Transverse colon (tissue), 4 donors: ENCODE measurements around the gene ETNK1. TPM values are rescaled to one million over a fixed set of nuclear protein-coding genes. Genes with fewer than 3 reads are reported as not detected.

Experiments used
- DNase-seq: peaks from one replicate; pipeline ENCODE4 v3.0.0-alpha.2; 2019
- H3K27ac ChIP-seq, 4 donors: fragments of 200-600 bp; sonication (generic); 2 replicates each; pipeline ENCODE4 v1.5.1; 2016 to 2018; ENCODE audit warnings: inconsistent platforms in 4 of 4
- H3K27me3 ChIP-seq: fragments of 200-600 bp; sonication (generic); 2 replicates; pipeline ENCODE4 v1.5.1; 2017; ENCODE audit warnings: inconsistent platforms
- H3K36me3 ChIP-seq, 4 donors: fragments of 200-600 bp; sonication (generic); 2 replicates each; pipeline ENCODE4 v1.5.1; 2017 to 2019; ENCODE audit warnings: inconsistent platforms in 4 of 4
- H3K4me1 ChIP-seq, 4 donors: fragments of 200-600 bp; sonication (generic); 2 replicates each; pipeline ENCODE4 v1.5.1; 2017 to 2020; ENCODE audit warnings: inconsistent platforms in 4 of 4
- H3K4me3 ChIP-seq, 4 donors: fragments of 200-600 bp; sonication (generic); 1 replicate in 1 of 4; 2 replicates in 3 of 4; pipeline versions ENCODE4 v1.5.1 to v1.6.1; 2017 to 2019; ENCODE audit warnings: inconsistent platforms in 4 of 4
- H3K9me3 ChIP-seq, 2 donors: fragments of 200-600 bp; sonication (generic); 2 replicates each; pipeline ENCODE4 v1.5.1; 2017 to 2019; ENCODE audit warnings: inconsistent platforms in 2 of 2
- CTCF ChIP-seq, 5 experiments: fragments of 200-600 bp in 3 of 5; fragments of 450-650 bp in 2 of 5; sonication (generic) in 3 of 5; IDR thresholded peaks; 1 replicate in 2 of 5; 2 replicates in 3 of 5; pipeline ENCODE4 v1.5.1; 2016 to 2017; ENCODE audit warnings: antibody characterized with exemption in 5 of 5, inconsistent platforms in 3 of 5, mild to moderate bottlenecking in 2 of 5, moderate library complexity in 1 of 5
- EP300 ChIP-seq: sonication (generic); formaldehyde crosslinking; IDR thresholded peaks from one replicate; pipeline ENCODE4 v1.6.1; 2017; ENCODE audit warnings: antibody characterized with exemption, low read depth
- POLR2A ChIP-seq: fragments of 450-650 bp; IDR thresholded peaks from one replicate; pipeline ENCODE4 v1.6.1; 2016; ENCODE audit warnings: antibody characterized with exemption, mild to moderate bottlenecking, moderate library complexity
- POLR2AphosphoS5 ChIP-seq, 3 donors: sonication (generic); formaldehyde crosslinking; IDR thresholded peaks; one replicate each; pipeline ENCODE4 v1.6.1; 2016; ENCODE audit warnings: antibody characterized with exemption in 3 of 3
- WGBS, 2 donors: methylation state at CpG; one replicate each; pipeline ENCODE4 v1.1.5; 2018; ENCODE audit warnings: low coverage in 1 of 2; 5-methylcytosine and 5-hydroxymethylcytosine counted together
- in situ Hi-C, 4 donors: fragments of 200-750 bp; cut with MboI; loops; one replicate each; pipeline versions ENCODE4 v1.15.0 to v1.15.1; 2017; ENCODE audit warnings: low sequenced_read_pairs in 3 of 4, low pct_ligation_motif_present in 1 of 4, low pct_unique_long_range_greater_than_20kb in 1 of 4
- intact Hi-C: fragments of 100-400 bp; cut with DNase I; formaldehyde crosslinking; loops from one replicate; pipeline ENCODE4 v1.15.1; 2023; ENCODE audit warnings: low total_unique reads
- total RNA-seq, 4 donors: library from RNA; depleted of rRNA; stranded (reverse); fragments of >200 nt; gene quantifications; one replicate each; pipeline ENCODE4 v1.1.0, GENCODE V29; 2016

Gene ETNK1
- total RNA-seq, 4 donors from 2014 or later, result 48.6 to 129 (median 102) TPM

- Histone ChIP-seq H3K4me3 (no peak overlapping the region), H3K27me3 (no peaks in the 10 kb centered on the region), H3K27ac (no peak overlapping the region), H3K4me1 (peaks cover 0 to 18% (median 5%) of the 10 kb centered on the region in 4 donors), H3K36me3 (peaks cover 0 to 10% (median 0%) of the 10 kb centered on the region in 4 donors), H3K9me3 (no peaks in the 10 kb centered on the region)
- 80 to 91% methylated on average over 2 to 3 of the region's 3 CpGs for WGBS, 2 donors
- in situ Hi-C loops (no loop called here), intact Hi-C loops (no loop called here)
- DNase-seq, result no peak
- TF ChIP-seq POLR2AphosphoS5 (IDR thresholded peaks at IDR 0.05) (no peak), POLR2A (no peak), EP300 (no peak), CTCF (IDR thresholded peaks at IDR 0.05) (no peak)
Measured at GRCh38 chr12:22634883-22635282, 9.9 kb downstream of the ETNK1 start.

- Histone ChIP-seq H3K27me3 (no peaks in the 10 kb centered on the region), H3K9me3 (no peaks in the 10 kb centered on the region), H3K36me3 (peaks cover 0 to 10% (median 0%) of the 10 kb centered on the region in 4 donors), H3K4me1 (peaks cover 0 to 19% (median 5%) of the 10 kb centered on the region in 4 donors), H3K27ac (no peak overlapping the region), H3K4me3 (no peak overlapping the region)
- in situ Hi-C loops (no loop called here), intact Hi-C loops (no loop called here)
- 54% methylated on average over 1 of the region's 1 CpG; no CpG with 5 or more reads in 1 of the 2 donors for WGBS, 2 donors
- DNase-seq, result no peak
- TF ChIP-seq EP300 (no peak), POLR2A (no peak), POLR2AphosphoS5 (IDR thresholded peaks at IDR 0.05) (no peak), CTCF (IDR thresholded peaks at IDR 0.05) (no peak)
Measured at GRCh38 chr12:22635812-22636211, 10.8 kb downstream of the ETNK1 start.

GRCh38 chr12:22640851-22641250 is 15.9 kb downstream of the ETNK1 start:
- in situ Hi-C loops (no loop called here), intact Hi-C loops (no loop called here)
- Histone ChIP-seq H3K4me1 (peaks cover 0 to 23% (median 0%) of the 10 kb centered on the region in 4 donors), H3K27me3 (no peaks in the 10 kb centered on the region), H3K36me3 (peaks cover 0 to 11% (median 0%) of the 10 kb centered on the region in 4 donors), H3K4me3 (no peak overlapping the region), H3K9me3 (no peaks in the 10 kb centered on the region), H3K27ac (no peak overlapping the region)
- WGBS, 2 donors, result 97% methylated on average over 2 of the region's 2 CpGs; no CpG with 5 or more reads in 1 of the 2 donors
- no peak for DNase-seq
- TF ChIP-seq EP300, result no peak
- no peak for TF ChIP-seq CTCF (IDR thresholded peaks at IDR 0.05)
- no peak for TF ChIP-seq POLR2A

- H3K27ac ChIP-seq, result no peak overlapping the region
- H3K27me3 ChIP-seq, result no peaks in the 10 kb centered on the region
- no peaks in the 10 kb centered on the region for H3K9me3 ChIP-seq
- no peak overlapping the region for H3K4me3 ChIP-seq
- no peak for TF ChIP-seq POLR2A
- TF ChIP-seq EP300, result no peak
- no peak for TF ChIP-seq POLR2AphosphoS5 (IDR thresholded peaks at IDR 0.05)
- no peak for TF ChIP-seq CTCF (IDR thresholded peaks at IDR 0.05)
- intact Hi-C loops (no loop called here), in situ Hi-C loops (no loop called here)
- no peak for DNase-seq
- H3K4me1 ChIP-seq, result peaks cover 0 to 18% (median 0%) of the 10 kb centered on the region in 4 donors
- H3K36me3 ChIP-seq, result peaks cover 0 to 11% (median 0%) of the 10 kb centered on the region in 4 donors
- 84 to 90% methylated on average over 3 of the region's 3 CpGs for WGBS, 2 donors
Measured at GRCh38 chr12:22641353-22642053, 16.5 kb downstream of the ETNK1 start.
